Karpas-422 (cell line): ENCODE results near the gene GNG7. TPM values are rescaled to one million over a fixed set of nuclear protein-coding genes. Genes with fewer than 3 reads are reported as not detected.
"Not testable (repeated sequence)": the region's sequence is repeated elsewhere in the genome, so short reads cannot be mapped to it uniquely, and the experiment has no call there.

Experiments used
- DNase-seq: peaks from one replicate; pipeline ENCODE4 v3.0.0-alpha.2; 2015
- H2AFZ ChIP-seq: fragments of 200-600 bp; sonication (generic); 2 replicates; pipeline ENCODE4 v1.6.1; 2014; ENCODE audit warnings: antibody characterized with exemption, low read length, mixed read lengths
- H3K27ac ChIP-seq: fragments of 200-600 bp; sonication (generic); 2 replicates; pipeline ENCODE4 v1.5.1; 2014; ENCODE audit warnings: mild to moderate bottlenecking, low read length, moderate library complexity
- H3K27me3 ChIP-seq: fragments of 200-600 bp; sonication (generic); 2 replicates; pipeline ENCODE4 v1.6.1; 2014; ENCODE audit warnings: low read length, mixed read lengths
- H3K36me3 ChIP-seq: fragments of 200-600 bp; sonication (generic); 2 replicates; pipeline ENCODE4 v1.6.1; 2014; ENCODE audit warnings: low read length, mixed read lengths; ENCODE audit not compliant: insufficient read depth
- H3K4me1 ChIP-seq: fragments of 200-600 bp; sonication (generic); 2 replicates; pipeline ENCODE4 v1.6.1; 2014; ENCODE audit warnings: mild to moderate bottlenecking, low read length, mixed read lengths
- H3K4me2 ChIP-seq: fragments of 200-600 bp; sonication (generic); 2 replicates; pipeline ENCODE4 v1.6.1; 2014; ENCODE audit warnings: low read length, low read depth, mild to moderate bottlenecking; ENCODE audit not compliant: poor library complexity, severe bottlenecking
- H3K4me3 ChIP-seq: fragments of 200-600 bp; sonication (generic); 2 replicates; pipeline ENCODE4 v1.5.1; 2014; ENCODE audit warnings: mild to moderate bottlenecking, antibody characterized with exemption, low read length, mixed read lengths
- H3K79me2 ChIP-seq: fragments of 200-600 bp; sonication (generic); 2 replicates; pipeline ENCODE4 v1.6.1; 2014; ENCODE audit warnings: mild to moderate bottlenecking, low read length, mixed read lengths
- H3K9ac ChIP-seq: fragments of 200-600 bp; sonication (generic); 2 replicates; pipeline ENCODE4 v1.6.0; 2014; ENCODE audit warnings: low read length
- H3K9me2 ChIP-seq: fragments of 200-600 bp; sonication (generic), shearing (Covaris generic); replicated peaks from 2 replicates; pipeline ENCODE4 v1.6.0; 2014; ENCODE audit warnings: mild to moderate bottlenecking, low read length, moderate library complexity; ENCODE audit not compliant: insufficient read depth
- H3K9me3 ChIP-seq: fragments of 300-700, 200-600 bp; sonication (generic); 2 replicates; pipeline ENCODE4 v1.6.1; 2014; ENCODE audit warnings: low read length, mixed read lengths
- H4K20me1 ChIP-seq: fragments of 200-600 bp; sonication (generic); 2 replicates; pipeline ENCODE4 v1.6.1; 2014; ENCODE audit warnings: mild to moderate bottlenecking, antibody characterized with exemption, low read length, low read depth; ENCODE audit not compliant: insufficient read depth
- total RNA-seq: library from RNA; depleted of rRNA; stranded (reverse); fragments of >200 nt; shearing (Covaris generic); gene quantifications from 2 replicates; pipeline ENCODE4 v1.2.3, GENCODE V29; 2014; ENCODE audit warnings: low replicate concordance

The GNG7 gene
- total RNA-seq, 1 experiment from 2014 or later, result 0.19 TPM

GRCh38 chr19:2610637-2611482 lies 91.6 kb downstream of the GNG7 start:
- Histone ChIP-seq H4K20me1 (0 out of 2 replicates have a peak, but pooled peaks cover 5% of the 10 kb centered on the region), H3K36me3 (no peaks in the 10 kb centered on the region), H3K4me1 (peaks cover 32% of the 10 kb centered on the region), H3K4me3 (peak overlapping the region; percentile 56; the same call in 1 of the 2 replicates), H3K9me2 (no peaks in the 10 kb centered on the region), H3K9me3 (no peaks in the 10 kb centered on the region), H3K27me3 (no peaks in the 10 kb centered on the region), H3K27ac (no peak overlapping the region), H3K79me2 (no peaks in the 10 kb centered on the region), H2AFZ (peak overlapping the region; percentile 56; the same call in 1 of the 2 replicates), H3K9ac (peak overlapping the region; percentile 60), H3K4me2 (peak overlapping the region; percentile 71)
- DNase-seq, result peak; percentile 91

GRCh38 chr19:2609389-2610116 lies 92.9 kb downstream of the GNG7 start:
- Histone ChIP-seq H3K4me1 (peaks cover 32% of the 10 kb centered on the region), H3K27ac (no peak overlapping the region), H3K9ac (no peak overlapping the region), H3K79me2 (no peaks in the 10 kb centered on the region), H4K20me1 (0 out of 2 replicates have a peak, but pooled peaks cover 5% of the 10 kb centered on the region), H2AFZ (no peak overlapping the region), H3K9me3 (no peaks in the 10 kb centered on the region), H3K4me2 (no peak overlapping the region), H3K9me2 (no peaks in the 10 kb centered on the region), H3K27me3 (no peaks in the 10 kb centered on the region), H3K4me3 (no peak overlapping the region), H3K36me3 (no peaks in the 10 kb centered on the region)
- DNase-seq, result peak; percentile 40

GRCh38 chr19:2609034-2609388 lies 93.5 kb downstream of the GNG7 start:
- H3K4me1 ChIP-seq, result peaks cover 32% of the 10 kb centered on the region
- not testable (repeated sequence) for H3K79me2 ChIP-seq, H4K20me1 ChIP-seq, H3K9me2 ChIP-seq, H3K4me3 ChIP-seq, DNase-seq, H3K27me3 ChIP-seq, H2AFZ ChIP-seq, H3K9ac ChIP-seq, H3K27ac ChIP-seq, H3K36me3 ChIP-seq, H3K9me3 ChIP-seq, H3K4me2 ChIP-seq

GRCh38 chr19:2608602-2608922 lies 93.9 kb downstream of the GNG7 start:
- Histone ChIP-seq H3K27me3 (no peaks in the 10 kb centered on the region), H3K36me3 (no peaks in the 10 kb centered on the region), H3K9me3 (no peaks in the 10 kb centered on the region), H4K20me1 (0 out of 2 replicates have a peak, but pooled peaks cover 5% of the 10 kb centered on the region), H3K79me2 (no peaks in the 10 kb centered on the region), H3K4me3 (no peak overlapping the region), H2AFZ (no peak overlapping the region), H3K4me1 (peaks cover 30% of the 10 kb centered on the region), H3K4me2 (no peak overlapping the region), H3K9me2 (no peaks in the 10 kb centered on the region), H3K9ac (no peak overlapping the region), H3K27ac (no peak overlapping the region)
- peak; percentile 34 for DNase-seq

GRCh38 chr19:2607712-2608601 lies 94.5 kb downstream of the GNG7 start:
- no peak overlapping the region for H3K4me3 ChIP-seq
- H3K9ac ChIP-seq, result no peak overlapping the region

DNA sequence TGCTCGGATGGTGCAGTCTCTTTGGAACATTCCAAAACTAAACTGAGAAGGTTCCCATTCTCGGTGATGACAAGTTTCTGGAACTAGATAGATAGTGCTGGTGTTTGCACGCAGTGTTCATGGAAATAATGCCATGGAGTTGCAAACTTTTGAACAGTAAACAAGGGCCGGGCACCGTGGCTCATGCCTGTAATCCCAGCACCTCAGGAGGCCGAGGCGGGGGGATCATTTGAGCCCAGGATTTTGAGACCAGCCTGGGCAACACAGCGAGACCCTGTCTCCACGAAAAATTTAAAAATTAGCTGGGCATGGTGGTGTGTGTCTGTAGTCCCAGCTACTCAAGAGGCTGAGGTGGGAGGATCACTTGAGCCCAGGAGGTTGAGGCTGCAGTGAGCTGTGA lies 95.7 kb downstream of the GNG7 start:
- not testable (repeated sequence) for DNase-seq, H3K4me2 ChIP-seq, H3K27ac ChIP-seq, H3K79me2 ChIP-seq, H3K9me2 ChIP-seq, H3K9ac ChIP-seq, H3K36me3 ChIP-seq, H4K20me1 ChIP-seq, H3K9me3 ChIP-seq, H3K4me3 ChIP-seq, H3K27me3 ChIP-seq, H2AFZ ChIP-seq
- H3K4me1 ChIP-seq, result peaks cover 28% of the 10 kb centered on the region

More at GRCh38 chr19:2607712-2608601, 94.5 kb downstream of the GNG7 start:
- no peaks in the 10 kb centered on the region for H3K27me3 ChIP-seq
- no peaks in the 10 kb centered on the region for H3K79me2 ChIP-seq
- peaks cover 28% of the 10 kb centered on the region for H3K4me1 ChIP-seq
- no peak overlapping the region for H3K27ac ChIP-seq
- H3K36me3 ChIP-seq, result no peaks in the 10 kb centered on the region
- H3K4me2 ChIP-seq, result peak overlapping the region; percentile 17
- DNase-seq, result peak; percentile 50
- H4K20me1 ChIP-seq, result 0 out of 2 replicates have a peak, but pooled peaks cover 5% of the 10 kb centered on the region
- H2AFZ ChIP-seq, result no peak overlapping the region
- H3K9me2 ChIP-seq, result no peaks in the 10 kb centered on the region
- H3K9me3 ChIP-seq, result no peaks in the 10 kb centered on the region

DNA sequence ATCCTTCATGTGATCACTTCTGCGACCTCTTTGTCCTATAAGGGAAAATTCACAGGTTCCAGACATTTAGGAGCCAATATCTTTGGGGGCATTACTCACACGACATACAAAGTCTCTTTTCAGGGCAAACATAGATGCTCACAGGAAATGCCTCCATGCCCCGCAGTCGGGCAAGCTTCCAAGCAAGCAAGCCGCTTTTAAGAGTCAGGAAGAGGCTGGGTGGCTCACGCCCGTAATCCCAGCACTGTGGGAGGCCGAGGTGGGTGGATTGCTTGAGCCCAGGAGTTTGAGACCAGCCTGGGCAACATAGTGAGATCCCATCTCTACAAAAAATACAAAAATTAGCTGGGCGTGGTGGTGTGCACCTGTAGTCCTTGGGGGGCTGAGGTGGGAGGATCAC lies 96.6 kb downstream of the GNG7 start:
- H4K20me1 ChIP-seq, H2AFZ ChIP-seq, H3K4me3 ChIP-seq, H3K27ac ChIP-seq, H3K79me2 ChIP-seq, H3K9me3 ChIP-seq, H3K36me3 ChIP-seq, H3K9ac ChIP-seq, DNase-seq, H3K4me2 ChIP-seq, H3K9me2 ChIP-seq, H3K27me3 ChIP-seq: not testable (repeated sequence)
- H3K4me1 ChIP-seq, result peaks cover 25% of the 10 kb centered on the region
